HG02943 (cell line): ENCODE results near the gene RFX7.
"Not testable (repeated sequence)": the region's sequence is repeated elsewhere in the genome, so short reads cannot be mapped to it uniquely, and the experiment has no call there.

ENCODE experiments used
- ATAC-seq: cut with Tn5 transposase; IDR thresholded peaks from one replicate; pipeline ENCODE4 v1.9.1; 2021; ENCODE audit warnings: mild to moderate bottlenecking, low read depth, moderate library complexity; ENCODE audit not compliant: unreplicated experiment

Gene RFX7

GRCh38 chr15:56208185-56208584 lies 35.5 kb downstream of the RFX7 start:
- ATAC-seq = no peak

DNA sequence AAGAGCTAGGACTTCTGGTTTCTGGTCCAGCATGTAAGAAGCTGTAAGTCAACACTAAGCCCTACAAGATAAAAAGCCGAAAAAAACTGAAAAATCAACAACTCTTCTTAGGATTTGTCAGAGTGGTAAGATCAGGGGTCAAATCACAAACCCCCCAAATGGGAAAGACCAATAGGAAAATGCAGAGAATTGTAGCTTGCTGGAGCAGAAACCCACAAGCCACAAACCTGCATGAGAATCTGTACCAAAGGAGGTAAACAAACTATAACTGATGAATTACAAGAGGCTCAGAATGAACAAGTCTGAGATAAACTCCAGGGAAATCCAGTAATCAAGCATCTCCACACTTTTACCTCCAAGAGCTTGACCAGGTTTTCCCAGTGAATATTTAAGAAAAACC lies 36.0 kb downstream of the RFX7 start:
- no peak for ATAC-seq

GRCh38 chr15:56207092-56207491 lies 36.6 kb downstream of the RFX7 start:
- peak; percentile 47 for ATAC-seq

- ATAC-seq = no peak
These were observed 38.4 kb downstream of the RFX7 start for GRCh38 chr15:56205061-56205876.

GRCh38 chr15:56203312-56203922 lies 40.3 kb downstream of the RFX7 start:
- ATAC-seq = not testable (repeated sequence)

- ATAC-seq = no peak
These were observed 41.0 kb downstream of the RFX7 start for GRCh38 chr15:56202701-56203100.

GRCh38 chr15:56199038-56199437 lies 44.6 kb downstream of the RFX7 start:
- ATAC-seq = no peak

DNA sequence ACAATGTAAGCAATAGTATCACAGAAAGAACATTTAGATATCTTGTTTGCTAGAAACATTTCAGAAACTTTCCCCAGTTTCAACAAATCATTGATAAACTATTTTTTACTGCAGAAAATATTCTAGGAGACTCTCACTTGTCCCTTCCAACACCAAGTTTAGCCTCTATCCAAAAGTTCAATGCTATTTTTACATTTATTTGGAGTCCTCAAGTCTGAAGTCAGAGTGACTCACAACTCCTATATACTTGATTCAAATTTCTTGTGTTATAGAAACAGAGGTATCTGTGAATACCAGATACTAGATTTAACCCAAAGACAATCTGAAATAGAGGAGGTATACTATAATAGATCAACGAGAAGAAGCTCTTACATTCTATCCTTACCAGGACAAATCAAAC lies 49.6 kb downstream of the RFX7 start:
- no peak for ATAC-seq

GRCh38 chr15:56192659-56193442 lies 50.8 kb downstream of the RFX7 start:
- no peak for ATAC-seq

- no peak for ATAC-seq
These were observed 56.0 kb downstream of the RFX7 start for GRCh38 chr15:56187665-56188064.

DNA sequence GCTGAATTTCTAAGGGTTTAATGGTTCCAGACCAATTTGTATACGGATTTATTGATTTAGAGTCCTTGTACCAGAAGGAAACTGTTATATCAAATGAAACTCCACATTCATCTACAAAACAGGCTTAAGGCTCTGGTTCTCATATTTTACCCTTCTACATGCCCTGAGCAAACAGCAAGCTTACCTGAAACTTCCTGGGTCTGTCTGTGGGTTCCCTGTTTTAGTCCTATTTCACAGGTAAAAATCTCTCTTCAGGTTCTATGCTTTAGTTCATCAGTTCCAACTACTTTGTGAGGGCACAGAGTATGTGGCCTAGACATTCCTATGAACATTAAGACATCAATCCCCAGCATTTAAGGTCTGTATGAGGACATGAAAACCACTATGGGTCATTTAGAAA lies 57.7 kb downstream of the RFX7 start:
- ATAC-seq = no peak

DNA sequence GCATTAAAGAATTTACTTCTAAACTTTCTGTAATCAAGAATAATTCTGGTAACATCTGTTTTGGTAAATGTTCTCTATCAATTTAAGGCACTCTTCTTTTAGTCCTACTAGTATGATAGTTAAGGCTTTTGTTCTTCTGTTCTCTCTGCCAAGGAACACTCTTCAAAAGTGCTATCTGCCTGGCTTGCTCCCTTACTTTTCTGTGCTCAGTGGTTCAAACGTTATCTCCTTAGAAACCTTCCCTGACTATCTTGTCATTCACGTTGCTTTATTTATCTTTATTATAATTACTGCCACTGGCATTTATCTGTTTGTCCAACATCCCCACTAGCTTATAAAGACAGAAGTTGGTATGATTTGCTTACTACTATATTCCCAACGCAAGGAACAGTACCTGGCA lies 59.2 kb downstream of the RFX7 start:
- no peak for ATAC-seq

- no peak for ATAC-seq
These were observed 62.8 kb downstream of the RFX7 start for GRCh38 chr15:56180851-56181250.

DNA sequence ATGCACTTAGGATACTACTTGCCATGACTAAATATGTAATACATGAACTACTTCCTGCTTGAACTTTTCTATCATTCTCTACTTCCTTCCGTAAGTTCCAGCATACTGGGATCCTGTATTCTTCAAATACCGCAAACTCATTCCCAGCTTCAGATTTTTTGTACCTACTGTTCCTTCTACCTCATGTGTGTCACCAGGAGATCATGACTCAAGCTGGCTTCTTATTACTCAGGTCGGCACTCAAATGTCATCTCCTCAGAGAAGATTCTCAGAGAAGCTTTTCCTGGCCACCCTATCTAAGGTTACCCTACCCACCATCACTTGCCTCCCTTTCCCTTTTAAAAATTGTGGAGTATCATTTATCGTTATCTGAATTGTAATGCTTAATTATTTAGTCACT lies 66.7 kb downstream of the RFX7 start:
- no peak for ATAC-seq

- no peak for ATAC-seq
These were observed 67.9 kb downstream of the RFX7 start for GRCh38 chr15:56175788-56176187.

DNA sequence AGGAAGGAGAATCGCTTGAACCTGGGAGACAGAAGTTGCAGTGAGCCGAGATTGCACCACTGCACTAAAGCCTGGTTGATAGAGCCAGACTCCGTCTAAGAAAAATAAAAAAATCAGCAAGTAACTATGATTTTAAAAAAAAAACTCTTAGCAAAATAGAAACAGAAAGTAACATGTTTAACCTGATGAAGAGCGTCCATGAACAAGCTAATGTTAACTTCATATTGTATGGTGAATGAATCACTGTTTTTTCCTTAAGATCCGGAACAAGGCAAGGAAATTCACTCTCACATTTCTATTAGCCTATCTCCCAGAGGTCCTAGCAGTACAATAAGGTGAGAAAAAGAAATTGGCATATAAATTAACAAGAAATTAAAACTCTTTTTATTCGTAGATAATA lies 69.0 kb downstream of the RFX7 start:
- ATAC-seq = no peak

DNA sequence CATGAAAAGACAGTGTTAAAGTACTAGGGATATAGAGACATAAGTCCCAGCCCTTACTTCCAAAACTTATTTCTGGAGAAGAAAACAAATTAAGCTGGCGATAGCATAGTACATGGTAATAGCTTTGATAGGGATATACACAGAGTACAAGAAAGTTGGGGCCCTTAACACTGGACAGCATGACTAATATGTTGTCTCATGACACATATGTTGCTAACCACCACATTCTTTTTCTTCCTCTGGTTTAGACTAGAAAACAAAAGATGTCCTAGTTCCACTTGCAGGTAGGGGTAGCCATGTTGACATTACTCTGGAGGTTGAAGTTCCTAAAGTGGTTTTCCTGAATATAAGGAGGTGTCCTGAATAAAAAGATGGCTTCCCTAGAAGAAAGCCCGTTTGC lies 75.3 kb downstream of the RFX7 start:
- ATAC-seq = no peak

DNA sequence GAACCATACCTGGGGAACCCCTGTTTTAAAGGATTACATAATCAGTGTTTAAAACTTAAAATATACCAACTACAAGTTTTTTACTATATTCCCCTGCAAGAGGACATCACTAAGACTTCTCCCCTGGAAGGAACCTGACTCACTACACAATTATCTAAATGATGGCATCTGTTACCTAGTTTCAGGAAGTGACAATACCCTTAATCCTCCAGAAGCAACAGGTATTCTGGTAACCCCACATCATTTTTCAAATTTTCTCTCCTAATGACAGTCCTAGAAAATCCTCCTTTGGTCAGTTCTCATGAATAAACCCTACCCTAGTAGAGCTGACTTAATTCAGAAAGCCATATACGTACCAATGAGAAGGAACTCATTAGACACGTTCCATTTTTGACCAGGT lies 78.4 kb downstream of the RFX7 start:
- no peak for ATAC-seq

DNA sequence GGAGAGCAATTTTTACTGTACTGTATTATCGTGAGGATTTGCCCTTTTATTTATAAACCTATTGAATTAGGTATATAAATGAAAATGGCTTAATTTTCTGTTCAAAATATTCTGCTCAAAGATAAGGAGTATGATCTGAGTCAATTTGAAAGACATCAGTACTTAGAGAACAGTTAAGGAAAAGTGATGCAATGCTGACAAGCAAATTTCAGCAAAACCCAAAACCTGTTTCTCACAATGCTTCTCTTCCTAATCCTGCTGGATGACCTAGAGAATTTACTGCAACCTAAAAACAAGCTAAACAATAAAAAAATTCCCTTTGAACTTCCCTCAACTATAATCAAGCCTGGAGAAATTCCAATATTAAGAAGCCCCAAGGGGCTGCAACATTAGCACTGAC lies 82.7 kb downstream of the RFX7 start:
- no peak for ATAC-seq

- ATAC-seq = no peak
These were observed 86.8 kb downstream of the RFX7 start for GRCh38 chr15:56156877-56157276.

GRCh38 chr15:56155278-56155677 lies 88.4 kb downstream of the RFX7 start:
- not testable (repeated sequence) for ATAC-seq
